ES-I3 (cell line): ENCODE data around the gene SCRN2.

Source experiments
- H3K36me3 ChIP-seq: 2 replicates; pipeline ENCODE4 v1.6.1; 2013; ENCODE audit warnings: mild to moderate bottlenecking, low read length, control low read depth, moderate library complexity; ENCODE audit not compliant: insufficient read depth
- H3K4me1 ChIP-seq: 2 replicates; pipeline ENCODE4 v1.6.1; 2013; ENCODE audit warnings: mild to moderate bottlenecking, control low read depth, low read length; ENCODE audit not compliant: insufficient read depth
- H3K9ac ChIP-seq: 2 replicates; pipeline ENCODE4 v1.6.1; 2013; ENCODE audit warnings: low read depth, mild to moderate bottlenecking, low read length, moderate library complexity
- H3K9me3 ChIP-seq: 2 replicates; pipeline ENCODE4 v1.6.1; 2013; ENCODE audit warnings: mild to moderate bottlenecking, low read length, moderate library complexity; ENCODE audit not compliant: control insufficient read depth, insufficient read depth

The SCRN2 gene

GRCh38 chr17:47813512-47814031 is 27.5 kb downstream of the SCRN2 start:
- H3K36me3 ChIP-seq, result 0 out of 2 replicates have a peak, but pooled peaks cover 5% of the 10 kb centered on the region

GRCh38 chr17:47813077-47813476 is 28.0 kb downstream of the SCRN2 start:
- H3K9me3 ChIP-seq, result no peaks in the 10 kb centered on the region
- 0 out of 2 replicates have a peak, but pooled peaks cover 5% of the 10 kb centered on the region for H3K36me3 ChIP-seq
- H3K4me1 ChIP-seq, result peaks cover 8% of the 10 kb centered on the region; the same call in 1 of the 2 replicates
- no peak overlapping the region for H3K9ac ChIP-seq

More at GRCh38 chr17:47813512-47814031, 27.5 kb downstream of the SCRN2 start:
- Histone ChIP-seq H3K4me1 (peaks cover 8% of the 10 kb centered on the region; the same call in 1 of the 2 replicates), H3K9ac (no peak overlapping the region), H3K9me3 (no peaks in the 10 kb centered on the region)

- Histone ChIP-seq H3K36me3 (0 out of 2 replicates have a peak, but pooled peaks cover 5% of the 10 kb centered on the region), H3K9ac (no peak overlapping the region), H3K9me3 (no peaks in the 10 kb centered on the region), H3K4me1 (peaks cover 8% of the 10 kb centered on the region; the same call in 1 of the 2 replicates)
Measured at GRCh38 chr17:47812146-47812920, 28.7 kb downstream of the SCRN2 start.

GRCh38 chr17:47811709-47812108 is 29.4 kb downstream of the SCRN2 start:
- H3K9me3 ChIP-seq, result no peaks in the 10 kb centered on the region
- 0 out of 2 replicates have a peak, but pooled peaks cover 5% of the 10 kb centered on the region for H3K36me3 ChIP-seq
- H3K9ac ChIP-seq, result no peak overlapping the region
- peaks cover 8% of the 10 kb centered on the region; the same call in 1 of the 2 replicates for H3K4me1 ChIP-seq

- H3K36me3 ChIP-seq, result 0 out of 2 replicates have a peak, but pooled peaks cover 5% of the 10 kb centered on the region
- no peak overlapping the region for H3K9ac ChIP-seq
- H3K4me1 ChIP-seq, result peaks cover 8% of the 10 kb centered on the region; the same call in 1 of the 2 replicates
- H3K9me3 ChIP-seq, result no peaks in the 10 kb centered on the region
Measured at GRCh38 chr17:47810901-47811635, 30.0 kb downstream of the SCRN2 start.

GRCh38 chr17:47810200-47810821 is 30.8 kb downstream of the SCRN2 start:
- Histone ChIP-seq H3K36me3 (0 out of 2 replicates have a peak, but pooled peaks cover 5% of the 10 kb centered on the region), H3K9me3 (no peaks in the 10 kb centered on the region), H3K9ac (no peak overlapping the region), H3K4me1 (peaks cover 8% of the 10 kb centered on the region; the same call in 1 of the 2 replicates)

GRCh38 chr17:47808830-47809480 is 32.1 kb downstream of the SCRN2 start:
- Histone ChIP-seq H3K4me1 (peaks cover 8% of the 10 kb centered on the region; the same call in 1 of the 2 replicates), H3K36me3 (no peaks in the 10 kb centered on the region), H3K9me3 (no peaks in the 10 kb centered on the region), H3K9ac (no peak overlapping the region)

GRCh38 chr17:47808036-47808829 is 32.8 kb downstream of the SCRN2 start:
- Histone ChIP-seq H3K9ac (no peak overlapping the region), H3K9me3 (no peaks in the 10 kb centered on the region), H3K4me1 (peaks cover 8% of the 10 kb centered on the region; the same call in 1 of the 2 replicates), H3K36me3 (no peaks in the 10 kb centered on the region)

GRCh38 chr17:47807421-47807820 is 33.7 kb downstream of the SCRN2 start:
- no peak overlapping the region for H3K9ac ChIP-seq
- no peaks in the 10 kb centered on the region for H3K9me3 ChIP-seq
- H3K36me3 ChIP-seq, result no peaks in the 10 kb centered on the region
- peaks cover 8% of the 10 kb centered on the region; the same call in 1 of the 2 replicates for H3K4me1 ChIP-seq

GRCh38 chr17:47806913-47807255 is 34.2 kb downstream of the SCRN2 start:
- H3K9ac ChIP-seq, result no peak overlapping the region
- H3K36me3 ChIP-seq, result no peaks in the 10 kb centered on the region
- peaks cover 8% of the 10 kb centered on the region; the same call in 1 of the 2 replicates for H3K4me1 ChIP-seq
- H3K9me3 ChIP-seq, result no peaks in the 10 kb centered on the region

GRCh38 chr17:47806026-47806912 is 34.8 kb downstream of the SCRN2 start:
- no peak overlapping the region for H3K9ac ChIP-seq
- no peaks in the 10 kb centered on the region for H3K36me3 ChIP-seq
- H3K9me3 ChIP-seq, result no peaks in the 10 kb centered on the region
- H3K4me1 ChIP-seq, result peaks cover 8% of the 10 kb centered on the region; the same call in 1 of the 2 replicates

- Histone ChIP-seq H3K9ac (no peak overlapping the region), H3K9me3 (no peaks in the 10 kb centered on the region), H3K36me3 (no peaks in the 10 kb centered on the region), H3K4me1 (no peaks in the 10 kb centered on the region)
Measured at GRCh38 chr17:47804461-47804860, 36.6 kb downstream of the SCRN2 start.
